Epithelial cell of esophagus (primary cell): ENCODE measurements around the gene ELAVL3.
A peak's percentile ranks its signal among the peaks of the same experiment; 100 is the strongest.

Source experiments
- DNase-seq: peaks from one replicate; pipeline ENCODE4 v3.0.0; 2010; ENCODE audit warnings: low read depth
- H3K4me3 ChIP-seq: 2 replicates; pipeline ENCODE4 v1.5.1; 2011; ENCODE audit warnings: mild to moderate bottlenecking, low read length, control low read depth
- TF ChIP-seq, protein P1 (sequence below): IDR thresholded peaks from 2 replicates; pipeline ENCODE4 v1.5.1; 2011; ENCODE audit warnings: low read depth, mild to moderate bottlenecking, low read length, control low read depth, inconsistent platforms; ENCODE audit not compliant: insufficient read depth; ENCODE audit errors: missing control alignments

The ELAVL3 gene

DNA sequence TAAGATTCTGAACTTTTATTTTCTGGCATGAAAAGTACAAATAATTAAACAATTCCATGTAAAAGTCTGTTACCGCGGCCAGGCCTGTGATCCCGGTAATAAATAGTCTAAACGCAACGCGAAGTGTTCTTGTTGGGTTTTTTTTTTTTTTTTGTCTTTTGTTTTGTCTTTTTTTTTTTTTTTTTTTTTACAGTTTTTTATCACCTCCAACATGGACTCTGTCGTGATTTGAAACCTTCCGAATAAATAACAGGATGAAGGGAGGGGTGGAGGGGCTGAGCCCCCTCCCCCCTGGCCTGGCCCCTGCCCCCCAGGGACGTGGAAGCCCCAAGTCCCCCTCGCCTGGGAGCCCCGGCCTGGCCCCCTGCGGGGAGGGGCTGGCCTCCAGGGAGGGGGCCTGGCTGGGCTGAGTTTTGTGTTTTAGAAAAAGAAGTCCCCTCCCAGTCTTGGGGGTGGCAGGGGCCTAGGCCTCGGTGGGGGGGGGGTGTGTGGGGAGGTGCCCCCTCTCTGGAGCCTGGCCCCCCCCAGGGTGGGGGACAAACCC lies 29.4 kb downstream of the ELAVL3 start:
- no peak for DNase-seq
- no peak overlapping the region for H3K4me3 ChIP-seq
- TF ChIP-seq, protein P1, sequence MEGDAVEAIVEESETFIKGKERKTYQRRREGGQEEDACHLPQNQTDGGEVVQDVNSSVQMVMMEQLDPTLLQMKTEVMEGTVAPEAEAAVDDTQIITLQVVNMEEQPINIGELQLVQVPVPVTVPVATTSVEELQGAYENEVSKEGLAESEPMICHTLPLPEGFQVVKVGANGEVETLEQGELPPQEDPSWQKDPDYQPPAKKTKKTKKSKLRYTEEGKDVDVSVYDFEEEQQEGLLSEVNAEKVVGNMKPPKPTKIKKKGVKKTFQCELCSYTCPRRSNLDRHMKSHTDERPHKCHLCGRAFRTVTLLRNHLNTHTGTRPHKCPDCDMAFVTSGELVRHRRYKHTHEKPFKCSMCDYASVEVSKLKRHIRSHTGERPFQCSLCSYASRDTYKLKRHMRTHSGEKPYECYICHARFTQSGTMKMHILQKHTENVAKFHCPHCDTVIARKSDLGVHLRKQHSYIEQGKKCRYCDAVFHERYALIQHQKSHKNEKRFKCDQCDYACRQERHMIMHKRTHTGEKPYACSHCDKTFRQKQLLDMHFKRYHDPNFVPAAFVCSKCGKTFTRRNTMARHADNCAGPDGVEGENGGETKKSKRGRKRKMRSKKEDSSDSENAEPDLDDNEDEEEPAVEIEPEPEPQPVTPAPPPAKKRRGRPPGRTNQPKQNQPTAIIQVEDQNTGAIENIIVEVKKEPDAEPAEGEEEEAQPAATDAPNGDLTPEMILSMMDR = no peak

DNA sequence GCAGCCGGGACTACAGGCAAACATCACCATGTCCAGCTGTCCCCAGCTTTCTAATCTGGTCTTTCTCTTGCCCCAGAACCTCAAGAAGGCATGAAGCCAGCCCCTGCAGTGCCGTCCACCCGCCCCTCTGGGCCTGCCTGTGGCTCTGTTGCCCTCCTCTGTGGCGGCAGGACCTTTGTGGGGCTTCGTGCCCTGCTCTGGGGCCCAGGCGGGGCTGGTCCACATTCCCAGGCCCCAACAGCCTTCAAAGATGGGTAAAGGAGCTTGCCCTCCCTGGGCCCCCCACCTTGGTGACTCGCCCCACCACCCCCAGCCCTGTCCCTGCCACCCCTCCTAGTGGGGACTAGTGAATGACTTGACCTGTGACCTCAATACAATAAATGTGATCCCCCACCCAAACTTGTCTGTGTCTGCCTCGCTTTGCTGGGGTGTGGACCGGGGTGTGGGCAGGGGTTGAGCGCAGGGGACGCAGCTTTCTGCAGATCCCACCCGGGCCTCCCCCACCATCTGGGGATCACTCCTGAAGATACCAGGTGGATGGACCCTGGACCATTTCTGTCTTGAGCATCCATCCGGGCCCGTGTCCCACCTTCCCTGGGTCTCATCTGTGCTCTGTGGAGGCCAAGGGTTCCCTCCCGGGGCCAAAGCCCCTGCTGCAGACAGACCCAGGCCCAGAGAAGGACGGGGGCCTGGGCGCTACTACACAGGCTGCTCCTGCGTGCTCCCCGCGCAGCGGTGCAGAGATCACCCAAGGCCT lies 30.1 kb downstream of the ELAVL3 start:
- DNase-seq = no peak
- TF ChIP-seq, protein P1 = no peak
- H3K4me3 ChIP-seq = no peak overlapping the region

GRCh38 chr19:11448923-11449554 lies 31.8 kb downstream of the ELAVL3 start:
- no peak for DNase-seq
- TF ChIP-seq, protein P1 = no peak
- no peak overlapping the region for H3K4me3 ChIP-seq

GRCh38 chr19:11448410-11448809 lies 32.4 kb downstream of the ELAVL3 start:
- no peak for DNase-seq
- H3K4me3 ChIP-seq = no peak overlapping the region
- TF ChIP-seq, protein P1 = no peak

DNA sequence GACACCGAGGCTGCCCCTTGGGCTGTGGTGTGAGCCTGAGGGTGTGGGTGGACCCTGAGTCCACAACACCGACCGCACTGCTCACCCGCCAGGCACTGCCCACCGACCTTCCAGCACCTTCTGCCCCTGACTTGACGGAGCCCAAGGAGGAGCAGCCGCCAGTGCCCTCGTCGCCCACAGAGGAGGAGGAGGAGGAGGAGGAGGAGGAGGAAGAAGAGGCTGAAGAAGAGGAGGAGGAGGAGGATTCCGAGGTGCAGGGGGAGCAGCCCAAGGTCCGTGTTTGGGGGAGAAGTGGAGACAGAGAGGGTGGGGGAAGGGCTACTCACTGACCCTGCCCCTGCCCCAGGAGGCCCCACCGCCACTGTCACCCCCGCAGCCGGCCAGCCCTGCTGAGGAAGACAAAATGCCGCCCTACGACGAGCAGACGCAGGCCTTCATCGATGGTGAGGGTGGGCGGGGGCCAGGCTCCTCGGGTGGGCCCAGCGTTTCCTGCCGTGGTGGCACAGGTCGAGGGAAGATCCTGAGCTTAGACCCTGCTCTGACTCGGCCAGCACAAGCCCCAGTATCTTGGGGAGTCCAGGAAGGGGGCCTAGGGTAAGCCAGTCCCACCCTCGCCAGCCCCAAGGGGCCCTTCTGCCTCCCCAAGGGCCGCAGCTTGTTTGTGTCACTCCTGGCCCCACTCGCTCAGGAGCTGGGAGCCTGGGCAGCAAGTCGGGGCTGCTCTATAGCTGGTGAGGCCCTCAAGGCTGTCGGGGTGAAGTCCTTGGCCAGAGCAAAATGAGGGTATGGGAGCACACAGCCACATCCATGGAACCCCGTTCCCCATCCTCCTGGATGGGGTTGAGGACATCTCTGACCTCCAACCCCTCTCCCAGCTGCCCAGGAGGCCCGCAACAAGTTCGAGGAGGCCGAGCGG lies 33.2 kb downstream of the ELAVL3 start:
- no peak for DNase-seq

DNA sequence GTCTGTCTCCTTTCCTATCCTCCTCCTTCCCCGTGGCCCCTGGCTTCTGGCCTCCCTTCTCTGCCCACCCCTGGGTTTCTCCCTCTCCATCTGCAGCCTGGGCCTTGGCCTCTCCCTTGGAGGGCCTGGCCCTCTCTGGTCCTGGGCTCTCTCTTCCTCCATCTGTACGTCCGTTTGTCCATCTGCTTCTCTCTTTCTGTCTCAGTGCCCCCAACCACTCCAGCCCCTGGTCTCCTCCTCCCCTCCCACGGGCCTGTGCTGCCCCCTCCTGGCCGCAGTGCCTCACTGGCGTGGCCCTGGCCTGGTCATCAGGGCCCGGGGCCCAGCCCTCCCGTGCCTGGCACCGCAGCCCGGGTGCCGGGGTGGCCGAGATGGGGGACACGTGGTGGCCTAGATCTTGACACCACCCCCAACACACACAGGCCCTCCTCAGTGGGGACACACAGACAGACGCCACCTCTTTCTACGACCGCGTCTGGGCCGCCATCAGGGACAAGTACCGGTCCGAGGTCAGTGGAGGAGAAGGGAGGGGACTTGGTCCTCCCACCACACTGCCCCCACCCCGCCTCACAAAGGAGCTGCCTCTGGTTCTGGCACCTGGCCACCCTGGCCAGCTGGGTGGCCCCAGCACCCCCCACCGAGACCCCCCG lies 34.1 kb downstream of the ELAVL3 start:
- no peak overlapping the region for H3K4me3 ChIP-seq
- DNase-seq = peak; percentile 19
- TF ChIP-seq, protein P1 = peak; percentile 55

More for the DNA sequence above, 33.2 kb downstream of the ELAVL3 start:
- no peak overlapping the region for H3K4me3 ChIP-seq
- TF ChIP-seq, protein P1 = no peak
